IPS-20b (cell line): ENCODE results near the gene SMIM38.

Experiments
- H3K27ac ChIP-seq: one replicate; pipeline ENCODE4 v1.5.1; 2013; ENCODE audit warnings: low read length
- H3K27me3 ChIP-seq: 2 replicates; pipeline ENCODE4 v1.6.1; 2013; ENCODE audit warnings: mild to moderate bottlenecking, low read length, inconsistent platforms; ENCODE audit not compliant: insufficient read depth
- H3K36me3 ChIP-seq: 2 replicates; pipeline ENCODE4 v1.6.1; 2013; ENCODE audit warnings: low read depth, mild to moderate bottlenecking, inconsistent platforms, low read length, moderate library complexity; ENCODE audit not compliant: insufficient read depth
- H3K4me1 ChIP-seq: 2 replicates; pipeline ENCODE4 v1.6.1; 2013; ENCODE audit warnings: mild to moderate bottlenecking, control low read depth, inconsistent platforms, low read length, moderate library complexity; ENCODE audit not compliant: insufficient read depth
- H3K4me3 ChIP-seq: 2 replicates; pipeline ENCODE4 v1.5.1; 2013; ENCODE audit warnings: mild to moderate bottlenecking, low read length, inconsistent platforms
- H3K9ac ChIP-seq: 2 replicates; pipeline ENCODE4 v1.6.1; 2013; ENCODE audit warnings: low read depth, mild to moderate bottlenecking, inconsistent platforms, low read length, moderate library complexity
- H3K9me3 ChIP-seq: 2 replicates; pipeline ENCODE4 v1.6.1; 2013; ENCODE audit warnings: mild to moderate bottlenecking, low read depth, low read length, inconsistent platforms; ENCODE audit not compliant: insufficient read depth

The SMIM38 gene

GRCh38 chr11:69114811-69115523 is 40.8 kb upstream of the SMIM38 start:
- no peak overlapping the region for H3K9ac ChIP-seq

GRCh38 chr11:69115586-69116560 is 39.9 kb upstream of the SMIM38 start:
- Histone ChIP-seq H3K27me3 (no peaks in the 10 kb centered on the region), H3K36me3 (no peaks in the 10 kb centered on the region), H3K27ac (no peak overlapping the region), H3K9me3 (peaks cover 3% of the 10 kb centered on the region), H3K9ac (no peak overlapping the region), H3K4me3 (no peak overlapping the region), H3K4me1 (no peaks in the 10 kb centered on the region)

More at GRCh38 chr11:69114811-69115523, 40.8 kb upstream of the SMIM38 start:
- H3K9me3 ChIP-seq: peaks cover 3% of the 10 kb centered on the region
- no peaks in the 10 kb centered on the region for H3K27me3 ChIP-seq
- H3K4me1 ChIP-seq: no peaks in the 10 kb centered on the region
- no peaks in the 10 kb centered on the region for H3K36me3 ChIP-seq
- no peak overlapping the region for H3K4me3 ChIP-seq
- H3K27ac ChIP-seq: no peak overlapping the region

- Histone ChIP-seq H3K9ac (no peak overlapping the region), H3K27ac (no peak overlapping the region), H3K4me1 (no peaks in the 10 kb centered on the region), H3K27me3 (no peaks in the 10 kb centered on the region), H3K9me3 (peaks cover 3% of the 10 kb centered on the region), H3K36me3 (no peaks in the 10 kb centered on the region), H3K4me3 (no peak overlapping the region)
Measured at GRCh38 chr11:69116671-69117070, 39.1 kb upstream of the SMIM38 start.

DNA sequence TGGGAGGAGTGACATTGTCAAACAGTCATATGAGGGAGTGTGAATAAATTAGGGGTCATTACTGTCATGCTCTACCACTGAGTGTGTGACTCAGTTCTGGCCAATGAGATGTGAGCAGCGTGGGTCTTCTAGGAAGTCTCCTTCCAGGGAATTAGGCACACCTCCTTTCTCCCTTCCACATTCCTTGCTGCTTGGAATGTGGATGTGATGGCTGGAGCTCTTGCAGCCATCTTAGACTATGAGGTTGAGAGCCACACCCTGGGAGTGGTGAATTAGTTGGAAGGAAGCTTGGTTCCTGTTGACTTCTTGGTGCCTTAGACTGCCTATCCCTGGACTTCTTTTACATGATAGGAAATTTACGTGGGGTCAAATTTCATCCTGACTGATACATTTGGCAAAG is 36.5 kb upstream of the SMIM38 start:
- no peak overlapping the region for H3K4me3 ChIP-seq
- H3K36me3 ChIP-seq: no peaks in the 10 kb centered on the region
- H3K9ac ChIP-seq: no peak overlapping the region
- 0 out of 2 replicates have a peak, but pooled peaks cover 4% of the 10 kb centered on the region for H3K27me3 ChIP-seq
- peaks cover 9% of the 10 kb centered on the region for H3K4me1 ChIP-seq
- H3K9me3 ChIP-seq: peaks cover 3% of the 10 kb centered on the region
- H3K27ac ChIP-seq: no peak overlapping the region

- Histone ChIP-seq H3K9ac (no peak overlapping the region), H3K27me3 (0 out of 2 replicates have a peak, but pooled peaks cover 4% of the 10 kb centered on the region), H3K4me1 (peaks cover 11% of the 10 kb centered on the region), H3K9me3 (peaks cover 3% of the 10 kb centered on the region), H3K36me3 (no peaks in the 10 kb centered on the region), H3K27ac (no peak overlapping the region), H3K4me3 (no peak overlapping the region)
Measured at GRCh38 chr11:69120096-69120875, 35.4 kb upstream of the SMIM38 start.

DNA sequence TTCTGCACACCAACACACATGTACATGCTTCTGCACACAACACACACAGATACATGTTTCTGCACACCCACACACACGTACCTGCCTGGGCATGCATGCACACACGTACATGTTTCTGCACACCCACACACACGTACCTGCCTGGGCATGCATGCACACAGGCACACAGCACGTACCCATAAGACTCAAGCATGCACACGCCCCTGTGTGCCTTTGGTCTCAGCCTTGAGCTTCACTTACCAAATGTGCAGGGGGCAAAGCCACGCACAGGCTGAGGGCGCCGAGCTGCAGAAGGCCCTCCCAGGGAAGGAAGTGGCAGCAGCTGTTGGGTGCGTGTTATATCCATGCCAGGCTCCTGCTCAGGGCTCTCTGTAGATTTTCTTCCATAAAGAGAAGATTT is 34.7 kb upstream of the SMIM38 start:
- no peak overlapping the region for H3K27ac ChIP-seq
- 0 out of 2 replicates have a peak, but pooled peaks cover 4% of the 10 kb centered on the region for H3K27me3 ChIP-seq
- no peak overlapping the region for H3K9ac ChIP-seq
- peaks cover 11% of the 10 kb centered on the region for H3K4me1 ChIP-seq
- H3K9me3 ChIP-seq: peaks cover 3% of the 10 kb centered on the region
- no peaks in the 10 kb centered on the region for H3K36me3 ChIP-seq
- H3K4me3 ChIP-seq: no peak overlapping the region

- Histone ChIP-seq H3K27ac (no peak overlapping the region), H3K4me1 (peaks cover 11% of the 10 kb centered on the region), H3K36me3 (no peaks in the 10 kb centered on the region), H3K9ac (no peak overlapping the region), H3K9me3 (peaks cover 3% of the 10 kb centered on the region), H3K4me3 (no peak overlapping the region), H3K27me3 (0 out of 2 replicates have a peak, but pooled peaks cover 4% of the 10 kb centered on the region)
Measured at GRCh38 chr11:69121621-69122325, 34.0 kb upstream of the SMIM38 start.

GRCh38 chr11:69122326-69122629 is 33.5 kb upstream of the SMIM38 start:
- peak overlapping the region; percentile 29; the same call in 1 of the 2 replicates for H3K4me3 ChIP-seq
- peaks cover 3% of the 10 kb centered on the region for H3K9me3 ChIP-seq
- H3K9ac ChIP-seq: no peak overlapping the region
- 0 out of 2 replicates have a peak, but pooled peaks cover 4% of the 10 kb centered on the region for H3K27me3 ChIP-seq
- no peaks in the 10 kb centered on the region for H3K36me3 ChIP-seq
- H3K27ac ChIP-seq: no peak overlapping the region
- H3K4me1 ChIP-seq: peaks cover 11% of the 10 kb centered on the region

DNA sequence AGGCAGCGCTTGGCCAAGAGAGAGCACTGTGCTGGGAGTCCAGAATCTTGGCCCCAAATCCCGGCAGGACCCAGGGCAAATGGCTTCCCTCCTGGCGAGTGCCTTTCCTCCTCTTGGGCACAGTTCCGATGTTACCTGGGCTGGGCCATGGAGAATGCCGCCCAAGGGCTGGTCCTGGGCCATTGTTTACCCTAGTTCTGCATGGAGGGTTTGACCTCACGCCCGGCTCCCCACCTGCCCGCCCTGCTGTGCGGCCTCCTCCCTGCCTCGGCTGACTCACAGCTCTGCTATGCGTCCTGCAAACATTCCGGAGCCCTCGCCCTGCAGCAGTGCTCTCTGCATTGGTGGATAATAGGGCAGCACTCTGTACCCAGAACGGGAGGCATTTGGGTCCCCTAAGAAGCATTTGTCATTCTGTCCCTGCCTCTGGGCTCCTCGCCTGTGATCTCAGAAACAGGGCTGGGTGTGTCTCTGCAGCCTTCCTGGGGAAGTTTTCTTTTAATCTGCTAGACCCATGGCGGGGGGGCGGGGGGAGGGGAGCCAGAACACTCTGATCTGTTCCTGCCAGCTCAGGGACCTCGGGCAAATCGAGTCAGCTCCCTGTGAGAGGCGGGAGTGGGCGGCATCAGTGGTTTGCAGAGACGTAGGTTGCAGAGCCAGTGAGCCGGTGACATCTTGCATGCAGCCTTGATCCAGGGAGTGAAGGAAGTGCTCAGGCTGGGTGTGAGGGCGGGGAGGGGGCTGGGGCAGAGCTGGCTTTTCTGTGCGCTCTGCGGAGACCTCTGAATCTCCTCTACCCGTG is 32.9 kb upstream of the SMIM38 start:
- H3K27ac ChIP-seq: no peak overlapping the region
- H3K4me1 ChIP-seq: peaks cover 11% of the 10 kb centered on the region
- peak overlapping the region; percentile 33; the same call in 1 of the 2 replicates for H3K9ac ChIP-seq
- 0 out of 2 replicates have a peak, but pooled peaks cover 4% of the 10 kb centered on the region for H3K27me3 ChIP-seq
- peaks cover 3% of the 10 kb centered on the region for H3K9me3 ChIP-seq
- peak overlapping the region; percentile 29; the same call in 1 of the 2 replicates for H3K4me3 ChIP-seq
- no peaks in the 10 kb centered on the region for H3K36me3 ChIP-seq
